Fibroblast of peridontal ligament (primary cell): Measurements from ENCODE around the gene CHRNA4.
A peak's percentile ranks its signal among the peaks of the same experiment; 100 is the strongest.
"Not testable (repeated sequence)": the region's sequence is repeated elsewhere in the genome, so short reads cannot be mapped to it uniquely, and the experiment has no call there.

ENCODE experiments used
- DNase-seq: peaks from one replicate; pipeline ENCODE4 v3.0.0-alpha.2; 2010; ENCODE audit errors: extremely low read depth

The CHRNA4 gene

DNA sequence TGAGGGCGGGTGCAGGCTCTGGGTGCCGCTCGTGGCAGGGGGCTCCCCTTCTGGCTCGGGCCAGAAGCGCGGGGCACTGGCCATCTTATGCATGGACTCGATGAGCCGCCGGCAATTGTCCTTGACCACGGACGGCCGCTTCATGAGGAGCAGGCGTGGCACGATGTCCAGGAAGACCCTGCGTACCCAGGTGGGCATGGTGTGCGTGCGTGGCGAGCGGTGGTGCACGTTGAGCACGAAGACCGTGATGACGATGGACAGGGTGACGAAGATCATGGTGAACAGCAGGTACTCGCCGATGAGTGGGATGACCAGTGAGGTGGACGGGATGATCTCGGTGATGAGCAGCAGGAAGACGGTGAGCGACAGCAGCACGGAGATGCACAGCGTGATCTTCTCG, 11.0 kb downstream of the CHRNA4 start:
- no peak for DNase-seq

GRCh38 chr20:63349516-63349895, 11.6 kb downstream of the CHRNA4 start:
- no peak for DNase-seq

DNA sequence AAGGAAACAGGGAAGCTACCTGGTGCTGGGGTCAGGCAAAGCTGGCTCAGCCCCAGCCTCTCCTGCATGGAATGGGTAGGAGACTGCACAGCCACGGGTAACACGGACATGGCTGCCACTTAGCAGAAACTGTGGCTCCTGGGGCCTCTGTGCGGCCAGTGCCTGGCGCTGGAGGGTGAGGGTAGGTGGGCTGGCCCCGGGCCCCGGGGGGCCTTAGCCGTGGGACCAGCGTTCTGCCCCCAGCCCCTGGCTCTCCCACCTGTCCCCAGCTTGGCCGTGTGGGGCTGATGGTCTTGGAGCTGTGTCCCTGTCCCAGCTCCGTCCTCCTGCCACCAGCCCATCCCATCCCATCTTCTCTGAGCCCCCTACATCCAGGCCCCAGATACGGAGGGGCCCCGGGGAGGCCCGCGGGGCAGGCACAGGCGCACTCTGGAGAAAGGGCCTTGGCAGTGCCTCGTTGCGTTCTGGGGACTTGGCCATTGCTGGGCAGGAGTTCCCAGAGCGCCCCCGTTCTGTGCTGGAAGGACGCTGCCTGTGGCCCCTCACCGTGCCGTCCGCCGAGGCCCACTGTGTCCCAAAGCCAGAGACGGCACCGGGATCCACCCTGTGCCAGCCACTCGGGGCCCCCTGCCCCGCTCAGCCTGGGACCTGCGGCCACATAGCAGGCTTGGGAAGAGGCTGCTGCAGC, 12.2 kb downstream of the CHRNA4 start:
- no peak for DNase-seq

- DNase-seq = no peak
These were observed 13.0 kb downstream of the CHRNA4 start for GRCh38 chr20:63347950-63348827.

- DNase-seq = no peak
These were observed 13.9 kb downstream of the CHRNA4 start for GRCh38 chr20:63347081-63347741.

DNA sequence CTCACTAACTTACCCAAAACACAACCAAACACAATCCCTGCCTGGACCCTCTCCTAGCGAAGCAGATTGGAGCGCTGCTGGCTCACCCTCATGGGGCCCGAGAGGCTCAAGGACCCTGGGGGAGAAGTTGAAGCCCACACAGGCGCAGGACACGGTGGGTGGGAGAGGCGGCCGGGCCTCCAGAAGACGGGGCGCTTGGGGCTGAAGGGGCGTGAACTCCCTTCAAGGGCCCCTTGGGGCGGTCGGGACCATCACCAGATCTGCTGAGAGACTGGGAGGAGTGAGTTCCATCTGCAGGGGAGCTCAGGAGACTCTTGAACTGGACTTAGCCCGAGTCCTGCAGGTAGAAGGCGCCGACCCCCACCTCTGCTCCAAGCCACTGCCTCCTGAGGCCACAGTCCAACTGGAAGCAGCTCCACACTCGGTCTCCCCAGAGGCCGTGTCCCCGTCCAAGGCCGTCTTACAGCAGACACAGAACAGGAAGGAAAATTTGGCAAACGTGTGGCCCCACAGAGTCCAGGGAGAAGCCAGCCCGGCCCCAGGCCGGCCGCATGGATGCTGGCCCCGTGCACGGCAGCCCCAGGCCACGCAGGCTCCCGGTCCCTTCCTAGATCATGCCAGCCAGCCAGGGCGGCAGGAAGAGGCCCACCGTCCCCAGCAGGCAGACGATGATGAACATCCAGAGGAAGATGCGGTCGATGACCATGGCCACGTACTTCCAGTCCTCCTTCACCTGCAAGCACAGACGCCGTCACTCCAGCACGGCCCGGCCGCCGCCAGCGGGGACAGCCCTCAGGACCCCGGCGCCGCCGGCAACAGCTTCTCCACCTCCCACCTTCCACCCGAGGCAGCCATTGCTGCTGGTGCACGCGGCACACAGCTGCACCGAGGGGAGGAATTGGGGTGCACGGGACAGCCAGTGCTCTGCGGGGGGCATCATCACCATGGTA, 14.7 kb downstream of the CHRNA4 start:
- no peak for DNase-seq

GRCh38 chr20:63345328-63346100, 15.6 kb downstream of the CHRNA4 start:
- no peak for DNase-seq

- peak; percentile 42 for DNase-seq
These were observed 16.4 kb downstream of the CHRNA4 start for GRCh38 chr20:63344616-63345327.

GRCh38 chr20:63343460-63344445, 17.4 kb downstream of the CHRNA4 start:
- no peak for DNase-seq

- DNase-seq = no peak
These were observed 18.3 kb downstream of the CHRNA4 start for GRCh38 chr20:63342561-63343459.

DNA sequence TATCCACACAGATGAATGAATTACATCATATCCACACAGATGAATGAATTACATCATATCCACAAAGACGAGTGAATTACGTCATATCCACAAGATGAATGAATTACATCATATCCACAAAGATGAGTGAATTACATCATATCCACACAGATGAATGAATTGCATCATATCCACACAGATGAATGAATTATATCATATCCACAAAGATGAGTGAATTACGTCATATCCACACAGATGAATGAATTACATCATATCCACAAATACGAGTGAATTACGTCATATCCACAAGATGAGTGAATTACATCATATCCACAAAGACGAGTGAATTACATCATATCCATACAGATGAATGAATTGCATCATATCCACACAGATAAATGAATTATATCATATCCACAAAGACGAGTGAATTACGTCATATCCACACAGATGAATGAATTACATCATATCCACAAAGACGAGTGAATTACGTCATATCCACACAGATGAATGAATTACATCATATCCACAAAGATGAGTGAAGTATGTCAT, 20.9 kb downstream of the CHRNA4 start:
- not testable (repeated sequence) for DNase-seq

- DNase-seq = not testable (repeated sequence)
These were observed 21.7 kb downstream of the CHRNA4 start for GRCh38 chr20:63339154-63340094.

DNA sequence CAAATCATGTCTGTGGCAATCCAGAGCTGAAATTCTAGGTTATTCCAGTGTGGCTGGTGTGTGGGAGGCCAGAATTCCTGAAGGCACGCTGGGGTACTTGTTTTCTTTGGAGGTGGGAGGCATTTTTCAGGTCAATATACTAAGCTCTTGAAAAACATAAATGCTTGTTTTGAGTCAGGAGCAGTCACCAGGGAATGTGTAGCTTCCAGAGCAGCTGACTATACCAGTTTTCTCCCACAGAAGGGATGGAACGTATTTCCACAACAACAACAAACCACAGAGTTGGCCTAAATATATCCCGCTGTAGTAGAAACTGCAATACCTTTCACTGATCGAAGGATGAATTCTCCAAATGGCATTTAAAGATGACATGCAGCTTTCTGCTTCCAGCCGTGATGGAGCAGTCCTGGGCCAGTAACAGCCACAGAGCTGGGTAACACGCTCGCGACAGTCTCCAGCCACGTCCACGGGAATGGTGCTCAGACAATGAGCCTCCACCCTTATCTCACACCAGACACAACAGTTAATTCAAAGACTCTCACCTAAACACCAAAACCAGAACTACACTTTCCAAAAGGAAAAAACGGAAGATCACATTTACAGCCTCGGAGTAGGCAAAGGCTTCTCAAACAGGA, 23.2 kb downstream of the CHRNA4 start:
- peak; percentile 39 for DNase-seq

DNA sequence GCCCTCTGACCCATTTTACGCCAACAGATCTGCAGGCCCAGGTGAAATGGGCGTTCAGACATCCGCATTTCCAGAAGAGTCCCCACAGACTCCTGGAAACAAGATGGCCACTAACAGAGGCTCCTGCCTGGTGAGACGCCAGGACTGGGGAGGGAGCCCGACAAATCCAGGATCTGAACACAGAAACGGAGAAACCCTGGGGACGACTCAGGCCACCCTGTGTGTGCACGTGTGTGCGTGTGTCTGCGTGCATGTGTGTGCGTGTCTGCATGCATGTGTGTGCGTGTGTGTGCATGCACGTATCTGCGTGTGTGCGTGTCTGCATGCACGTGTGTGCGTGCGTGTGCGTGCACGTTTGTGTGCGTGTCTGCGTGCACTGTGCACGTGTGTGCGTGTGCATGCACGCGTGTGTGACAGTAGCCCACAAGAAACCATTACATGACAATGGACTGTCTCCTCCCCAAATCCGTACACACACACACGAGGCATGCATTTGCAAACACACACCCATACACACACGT, 24.9 kb downstream of the CHRNA4 start:
- DNase-seq = no peak

DNA sequence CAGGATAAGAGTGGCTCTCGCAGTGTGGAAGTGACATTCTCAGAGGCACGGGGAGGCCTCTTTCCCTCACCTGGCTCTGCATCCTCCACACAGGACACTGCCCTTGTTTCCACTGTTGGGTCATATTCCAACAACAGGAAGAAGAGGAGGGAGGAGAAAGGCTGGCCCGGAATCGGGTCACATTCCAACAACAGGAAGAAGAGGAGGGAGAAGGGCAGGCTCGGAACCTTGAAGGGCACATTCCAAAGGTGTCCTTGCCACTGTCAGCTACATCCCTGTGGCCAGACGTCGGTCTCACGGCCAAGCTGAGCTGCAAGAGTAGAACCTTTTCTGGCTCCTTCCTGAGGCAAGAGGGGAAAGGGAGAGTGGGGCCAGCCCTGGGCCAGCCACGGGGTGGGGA, 25.4 kb downstream of the CHRNA4 start:
- DNase-seq = no peak

GRCh38 chr20:63335060-63335459, 26.1 kb downstream of the CHRNA4 start:
- not testable (repeated sequence) for DNase-seq
